ENCODE measurements around the gene ENTPD1. TPM values are rescaled to one million over a fixed set of nuclear protein-coding genes. Genes with fewer than 3 reads are reported as not detected.

The ENTPD1 gene
- polyA plus RNA-seq, 3 donors = 62.2 to 71.1 (median 70.4) TPM

- peaks cover 28% of the 10 kb centered on the region for H3K79me2 ChIP-seq (ENCODE audit: insufficient read depth, low read length)
- no peak for DNase-seq
- Mint-ChIP-seq H3K27me3 (ENCODE audit: low read depth in 3 of 3) (peaks cover 0 to 3% (median 2%) of the 10 kb centered on the region in 3 donors), H3K27ac (peak overlapping the region in 2 of 7 donors; percentile 42 to 46), H3K36me3 (peaks cover 55 to 59% of the 10 kb centered on the region in 2 donors), H3K4me1 (peaks cover 44% of the 10 kb centered on the region), H3K9me3 (peaks cover 0 to 7% (median 5%) of the 10 kb centered on the region in 7 donors), H3K4me3 (no peak overlapping the region)
- no peak overlapping the region for H3K4me2 ChIP-seq (replicated peaks; ENCODE audit: extremely low read depth, low read length, poor library complexity, severe bottlenecking)
- H3K27me3 ChIP-seq (ENCODE audit: control insufficient read depth in 2 of 2, insufficient read depth in 2 of 2, low read length in 2 of 2) = no peaks in the 10 kb centered on the region
- H2AFZ ChIP-seq (ENCODE audit: insufficient read depth, low read depth, low read length, poor library complexity, severe bottlenecking) = no peak overlapping the region
- H3K4me3 ChIP-seq (replicated peaks in 1 of 3; ENCODE audit: low read depth in 2 of 3, low read length in 3 of 3) = no peak overlapping the region
- WGBS (ENCODE audit: insufficient coverage) = no CpG with 5 or more reads among the region's 3 CpGs
- intact Hi-C loops (cut with micrococcal nuclease) = no loop called here
- no peak overlapping the region for H3K27ac ChIP-seq (ENCODE audit: low read depth in 1 of 2, low read length in 2 of 2)
- H4K20me1 ChIP-seq (ENCODE audit: insufficient read depth, low read length) = peaks cover 26% of the 10 kb centered on the region
- H3K36me3 ChIP-seq (replicated peaks in 1 of 2; ENCODE audit: control insufficient read depth in 1 of 2, insufficient read depth in 2 of 2, low read length in 2 of 2) = peaks cover 15 to 52% of the 10 kb centered on the region in 2 donors
- no peak overlapping the region for H3K9ac ChIP-seq (ENCODE audit: insufficient read depth, low read length, poor library complexity, severe bottlenecking)
- TF ChIP-seq CTCF (IDR thresholded peaks at IDR 0.05) = no peak
- H3K4me1 ChIP-seq (ENCODE audit: control insufficient read depth in 1 of 2, insufficient read depth in 2 of 2, low read length in 2 of 2) = peaks cover 22 to 34% of the 10 kb centered on the region in 2 donors
- H3K9me3 ChIP-seq (replicated peaks in 1 of 2; ENCODE audit: control insufficient read depth in 1 of 2, insufficient read depth in 1 of 2, low read length in 2 of 2) = peaks cover 0 to 5% of the 10 kb centered on the region in 2 donors
These were observed 57.2 kb downstream of the ENTPD1 start for GRCh38 chr10:95813054-95813685.

DNA sequence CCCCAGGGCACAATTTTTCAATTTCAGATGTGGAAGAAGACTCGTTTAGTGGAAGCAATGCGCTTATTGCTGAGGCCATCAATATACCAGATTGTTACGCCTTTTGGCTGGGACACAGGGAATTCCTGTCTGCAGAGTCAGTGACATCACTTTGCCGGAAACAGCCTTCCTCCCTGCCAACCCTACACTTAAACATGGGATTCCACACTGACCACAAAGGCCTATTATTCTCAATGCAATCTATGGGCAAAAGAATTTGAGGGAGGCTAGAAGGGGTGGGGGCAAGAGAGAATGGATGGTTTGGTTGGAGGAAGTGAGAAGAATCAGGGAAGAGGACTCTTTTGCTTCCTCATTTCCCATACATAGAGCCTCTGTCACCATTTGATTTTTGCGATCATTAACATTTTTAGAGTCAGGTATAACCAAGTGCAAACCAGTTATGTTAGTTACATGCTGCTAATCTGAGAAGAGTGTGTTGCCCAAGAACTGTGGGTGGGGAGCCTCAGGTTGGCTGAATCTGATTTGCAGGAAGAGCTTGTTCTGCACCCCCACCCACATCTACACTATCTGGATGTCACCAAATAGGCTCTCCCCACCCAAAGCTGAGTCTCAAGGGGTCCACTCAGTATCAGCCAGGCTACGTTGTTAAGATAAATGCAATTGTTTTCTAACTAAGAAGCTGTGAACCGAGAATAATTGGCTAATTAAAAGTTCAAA lies 58.2 kb downstream of the ENTPD1 start:
- Histone ChIP-seq H3K9me3 (replicated peaks in 1 of 2; ENCODE audit: control insufficient read depth in 1 of 2, insufficient read depth in 1 of 2, low read length in 2 of 2) (peaks cover 0 to 5% of the 10 kb centered on the region in 2 donors), H3K79me2 (ENCODE audit: insufficient read depth, low read length) (peaks cover 31% of the 10 kb centered on the region), H4K20me1 (ENCODE audit: insufficient read depth, low read length) (peaks cover 21% of the 10 kb centered on the region), H3K4me2 (replicated peaks; ENCODE audit: extremely low read depth, low read length, poor library complexity, severe bottlenecking) (no peak overlapping the region), H3K4me3 (replicated peaks in 1 of 3; ENCODE audit: low read depth in 2 of 3, low read length in 3 of 3) (no peak overlapping the region), H3K4me1 (ENCODE audit: control insufficient read depth in 1 of 2, insufficient read depth in 2 of 2, low read length in 2 of 2) (peaks cover 27 to 44% of the 10 kb centered on the region in 2 donors), H3K27ac (ENCODE audit: low read depth in 1 of 2, low read length in 2 of 2) (peak overlapping the region; percentile 5 to 36), H3K36me3 (replicated peaks in 1 of 2; ENCODE audit: control insufficient read depth in 1 of 2, insufficient read depth in 2 of 2, low read length in 2 of 2) (peaks cover 15 to 48% of the 10 kb centered on the region in 2 donors), H3K27me3 (ENCODE audit: control insufficient read depth in 2 of 2, insufficient read depth in 2 of 2, low read length in 2 of 2) (no peaks in the 10 kb centered on the region), H2AFZ (ENCODE audit: insufficient read depth, low read depth, low read length, poor library complexity, severe bottlenecking) (no peak overlapping the region), H3K9ac (ENCODE audit: insufficient read depth, low read length, poor library complexity, severe bottlenecking) (no peak overlapping the region)
- WGBS (ENCODE audit: insufficient coverage) = 88% methylated on average over 2 of the region's 7 CpGs
- H3K27me3 Mint-ChIP-seq (ENCODE audit: low read depth in 3 of 3) = peaks cover 0 to 3% (median 2%) of the 10 kb centered on the region in 3 donors
- peaks cover 53% of the 10 kb centered on the region for H3K4me1 Mint-ChIP-seq
- peak overlapping the region; percentile 1 to 80 (median 21) for H3K27ac Mint-ChIP-seq
- intact Hi-C loops (cut with micrococcal nuclease) = no loop called here
- no peak for TF ChIP-seq CTCF (IDR thresholded peaks at IDR 0.05)
- DNase-seq = peak in 2 of 3 donors; percentile 29 to 35
- peaks cover 0 to 5% (median 3%) of the 10 kb centered on the region in 7 donors for H3K9me3 Mint-ChIP-seq
- peaks cover 52 to 58% of the 10 kb centered on the region in 2 donors for H3K36me3 Mint-ChIP-seq
- H3K4me3 Mint-ChIP-seq = peak overlapping the region in 1 of 2 donors; percentile 50

Data from CD14-positive monocyte (primary cell).